ENCODE data around the gene KCNH1.
"Not testable (repeated sequence)": the region's sequence is repeated elsewhere in the genome, so short reads cannot be mapped to it uniquely, and the experiment has no call there.

KCNH1 gene

GRCh38 chr1:211007830-211008229, 126.1 kb downstream of the KCNH1 start:
- no peak for DNase-seq

- not testable (repeated sequence) for DNase-seq
Measured at GRCh38 chr1:210995931-210996330, 138.0 kb downstream of the KCNH1 start.

- no peak for DNase-seq
Measured at GRCh38 chr1:210992837-210993236, 141.1 kb downstream of the KCNH1 start.

GRCh38 chr1:210989905-210990304, 144.0 kb downstream of the KCNH1 start:
- no peak for DNase-seq

- no peak for DNase-seq
Measured at GRCh38 chr1:210981490-210981889, 152.5 kb downstream of the KCNH1 start.

GRCh38 chr1:210980082-210980481, 153.9 kb downstream of the KCNH1 start:
- DNase-seq: no peak

GRCh38 chr1:210978974-210979354, 155.0 kb downstream of the KCNH1 start:
- no peak for DNase-seq

GRCh38 chr1:210978316-210978973, 155.5 kb downstream of the KCNH1 start:
- DNase-seq: no peak

- no peak for DNase-seq
Measured at GRCh38 chr1:210951279-210951678, 182.7 kb downstream of the KCNH1 start.

- peak; percentile 35 for DNase-seq
Measured at GRCh38 chr1:210949940-210950546, 183.9 kb downstream of the KCNH1 start.

- DNase-seq: no peak
Measured at GRCh38 chr1:210949489-210949888, 184.5 kb downstream of the KCNH1 start.

GRCh38 chr1:210949039-210949438, 184.9 kb downstream of the KCNH1 start:
- no peak for DNase-seq

- no peak for DNase-seq
Measured at GRCh38 chr1:210944252-210944651, 189.7 kb downstream of the KCNH1 start.

- DNase-seq: no peak
Measured at GRCh38 chr1:210942513-210942912, 191.4 kb downstream of the KCNH1 start.

- DNase-seq: no peak
Measured at GRCh38 chr1:210940081-210940617, 193.8 kb downstream of the KCNH1 start.

- DNase-seq: no peak
Measured at GRCh38 chr1:210938416-210938925, 195.5 kb downstream of the KCNH1 start.

GRCh38 chr1:210937846-210938245, 196.1 kb downstream of the KCNH1 start:
- DNase-seq: no peak

GRCh38 chr1:210935905-210936304, 198.0 kb downstream of the KCNH1 start:
- DNase-seq: no peak

GRCh38 chr1:210932104-210932503, 201.8 kb downstream of the KCNH1 start:
- no peak for DNase-seq

GRCh38 chr1:210922666-210923065, 211.3 kb downstream of the KCNH1 start:
- no peak for DNase-seq

GRCh38 chr1:210920716-210921694, 212.9 kb downstream of the KCNH1 start:
- no peak for DNase-seq

GRCh38 chr1:210920258-210920657, 213.7 kb downstream of the KCNH1 start:
- no peak for DNase-seq

GRCh38 chr1:210918893-210919292, 215.1 kb downstream of the KCNH1 start:
- DNase-seq: no peak

Data from hematopoietic multipotent progenitor cell treated with erythropoietin and hydrocortisone succinate and interleukin-3 and kit ligand, for 8 days (in vitro differentiated cells).